ENCODE data around the gene PRXL2B. TPM values are rescaled to one million over a fixed set of nuclear protein-coding genes. Genes with fewer than 3 reads are reported as not detected.

PRXL2B gene
- total RNA-seq, 2 experiments from 2014 or later = 35.6 to 40.6 TPM

GRCh38 chr1:2595812-2596529 is 9.4 kb downstream of the PRXL2B start:
- Mint-ChIP-seq H3K27ac (no peak overlapping the region), H3K9me3 (ENCODE audit: insufficient read depth) (no peaks in the 10 kb centered on the region), H3K27me3 (ENCODE audit: low read depth) (peaks cover 3% of the 10 kb centered on the region), H3K36me3 (ENCODE audit: low read depth) (no peaks in the 10 kb centered on the region), H3K4me3 (no peak overlapping the region), H3K4me1 (ENCODE audit: low read depth) (peaks cover 4% of the 10 kb centered on the region)
- ATAC-seq = no peak
- CTCF ChIA-PET = no interaction called here
- POLR2A ChIA-PET = interaction anchor here (1.3 kb wide), 1 partner anchor 9 kb away, joined by 3 read pairs; the partner anchor contains the start of gene PRXL2B
- no peak for DNase-seq

GRCh38 chr1:2596530-2597333 is 10.2 kb downstream of the PRXL2B start:
- DNase-seq (no peak), ATAC-seq (no peak)
- no peaks in the 10 kb centered on the region for H3K9me3 Mint-ChIP-seq (ENCODE audit: insufficient read depth)
- H3K27me3 Mint-ChIP-seq (ENCODE audit: low read depth) = peaks cover 6% of the 10 kb centered on the region
- POLR2A ChIA-PET = interaction anchor here (1.3 kb wide), 1 partner anchor 10 kb away, joined by 3 read pairs; the partner anchor contains the start of gene PRXL2B
- no peak overlapping the region for H3K27ac Mint-ChIP-seq
- no peak overlapping the region for H3K4me3 Mint-ChIP-seq
- CTCF ChIA-PET = no interaction called here
- H3K36me3 Mint-ChIP-seq (ENCODE audit: low read depth) = no peaks in the 10 kb centered on the region
- peaks cover 4% of the 10 kb centered on the region for H3K4me1 Mint-ChIP-seq (ENCODE audit: low read depth)

- no peak overlapping the region for H3K4me3 Mint-ChIP-seq
- H3K27me3 Mint-ChIP-seq (ENCODE audit: low read depth) = peaks cover 6% of the 10 kb centered on the region
- no peaks in the 10 kb centered on the region for H3K36me3 Mint-ChIP-seq (ENCODE audit: low read depth)
- ChIA-PET POLR2A (interaction anchor here (1.3 kb wide), 1 partner anchor 11 kb away, joined by 3 read pairs; the partner anchor contains the start of gene PRXL2B), CTCF (no interaction called here)
- no peak overlapping the region for H3K27ac Mint-ChIP-seq
- DNase-seq (no peak), ATAC-seq (no peak)
- H3K9me3 Mint-ChIP-seq (ENCODE audit: insufficient read depth) = no peaks in the 10 kb centered on the region
- peaks cover 2% of the 10 kb centered on the region for H3K4me1 Mint-ChIP-seq (ENCODE audit: low read depth)
These were observed 11.1 kb downstream of the PRXL2B start for GRCh38 chr1:2597441-2598328.

GRCh38 chr1:2598329-2598931 is 11.9 kb downstream of the PRXL2B start:
- ATAC-seq (no peak), DNase-seq (no peak)
- H3K4me3 Mint-ChIP-seq = no peak overlapping the region
- no peaks in the 10 kb centered on the region for H3K9me3 Mint-ChIP-seq (ENCODE audit: insufficient read depth)
- ChIA-PET POLR2A (no interaction called here), CTCF (no interaction called here)
- H3K4me1 Mint-ChIP-seq (ENCODE audit: low read depth) = no peaks in the 10 kb centered on the region
- H3K36me3 Mint-ChIP-seq (ENCODE audit: low read depth) = no peaks in the 10 kb centered on the region
- no peak overlapping the region for H3K27ac Mint-ChIP-seq
- peaks cover 6% of the 10 kb centered on the region for H3K27me3 Mint-ChIP-seq (ENCODE audit: low read depth)

- H3K36me3 Mint-ChIP-seq (ENCODE audit: low read depth) = no peaks in the 10 kb centered on the region
- CTCF ChIA-PET = no interaction called here
- peaks cover 6% of the 10 kb centered on the region for H3K27me3 Mint-ChIP-seq (ENCODE audit: low read depth)
- no peak overlapping the region for H3K27ac Mint-ChIP-seq
- H3K9me3 Mint-ChIP-seq (ENCODE audit: insufficient read depth) = no peaks in the 10 kb centered on the region
- ATAC-seq (no peak), DNase-seq (no peak)
- H3K4me1 Mint-ChIP-seq (ENCODE audit: low read depth) = no peaks in the 10 kb centered on the region
- POLR2A ChIA-PET = no interaction called here
- H3K4me3 Mint-ChIP-seq = no peak overlapping the region
These were observed 15.2 kb downstream of the PRXL2B start for GRCh38 chr1:2601721-2602303.

- no peaks in the 10 kb centered on the region for H3K9me3 Mint-ChIP-seq (ENCODE audit: insufficient read depth)
- DNase-seq (no peak), ATAC-seq (no peak)
- H3K4me1 Mint-ChIP-seq (ENCODE audit: low read depth) = no peaks in the 10 kb centered on the region
- H3K4me3 Mint-ChIP-seq = no peak overlapping the region
- no peak overlapping the region for H3K27ac Mint-ChIP-seq
- H3K36me3 Mint-ChIP-seq (ENCODE audit: low read depth) = no peaks in the 10 kb centered on the region
- ChIA-PET POLR2A (no interaction called here), CTCF (no interaction called here)
- peaks cover 6% of the 10 kb centered on the region for H3K27me3 Mint-ChIP-seq (ENCODE audit: low read depth)
These were observed 15.8 kb downstream of the PRXL2B start for GRCh38 chr1:2602311-2602835.

- no peak overlapping the region for H3K27ac Mint-ChIP-seq
- H3K4me3 Mint-ChIP-seq = no peak overlapping the region
- ATAC-seq (no peak), DNase-seq (no peak)
- ChIA-PET CTCF (no interaction called here), POLR2A (no interaction called here)
- no peaks in the 10 kb centered on the region for H3K36me3 Mint-ChIP-seq (ENCODE audit: low read depth)
- no peaks in the 10 kb centered on the region for H3K9me3 Mint-ChIP-seq (ENCODE audit: insufficient read depth)
- H3K4me1 Mint-ChIP-seq (ENCODE audit: low read depth) = no peaks in the 10 kb centered on the region
- peaks cover 6% of the 10 kb centered on the region for H3K27me3 Mint-ChIP-seq (ENCODE audit: low read depth)
These were observed 16.4 kb downstream of the PRXL2B start for GRCh38 chr1:2602866-2603520.

GRCh38 chr1:2603521-2604155 is 17.1 kb downstream of the PRXL2B start:
- no peak for ATAC-seq
- Mint-ChIP-seq H3K4me3 (no peak overlapping the region), H3K9me3 (ENCODE audit: insufficient read depth) (no peaks in the 10 kb centered on the region), H3K27ac (no peak overlapping the region), H3K27me3 (ENCODE audit: low read depth) (peaks cover 5% of the 10 kb centered on the region), H3K36me3 (ENCODE audit: low read depth) (no peaks in the 10 kb centered on the region), H3K4me1 (ENCODE audit: low read depth) (no peaks in the 10 kb centered on the region)
- no peak for DNase-seq
- ChIA-PET POLR2A (no interaction called here), CTCF (no interaction called here)

- Mint-ChIP-seq H3K36me3 (ENCODE audit: low read depth) (no peaks in the 10 kb centered on the region), H3K27ac (no peak overlapping the region), H3K4me1 (ENCODE audit: low read depth) (no peaks in the 10 kb centered on the region), H3K4me3 (no peak overlapping the region), H3K27me3 (ENCODE audit: low read depth) (peaks cover 3% of the 10 kb centered on the region), H3K9me3 (ENCODE audit: insufficient read depth) (no peaks in the 10 kb centered on the region)
- ChIA-PET CTCF (no interaction called here), POLR2A (no interaction called here)
- DNase-seq (no peak), ATAC-seq (no peak)
These were observed 17.7 kb downstream of the PRXL2B start for GRCh38 chr1:2604156-2604843.

- ChIA-PET POLR2A (no interaction called here), CTCF (no interaction called here)
- DNase-seq (no peak), ATAC-seq (no peak)
- H3K9me3 Mint-ChIP-seq (ENCODE audit: insufficient read depth) = no peaks in the 10 kb centered on the region
- H3K36me3 Mint-ChIP-seq (ENCODE audit: low read depth) = no peaks in the 10 kb centered on the region
- H3K27me3 Mint-ChIP-seq (ENCODE audit: low read depth) = peaks cover 3% of the 10 kb centered on the region
- H3K27ac Mint-ChIP-seq = no peak overlapping the region
- H3K4me3 Mint-ChIP-seq = no peak overlapping the region
- H3K4me1 Mint-ChIP-seq (ENCODE audit: low read depth) = no peaks in the 10 kb centered on the region
These were observed 18.4 kb downstream of the PRXL2B start for GRCh38 chr1:2604844-2605508.

All from activated CD8-positive, alpha-beta T cell treated with anti-CD3 and anti-CD28 coated beads, Interleukin-2, amount 10 ng/mL, durations not matched to agents 7 days and 5 days (primary cell).